ENCODE data around the gene ACSL3.

DNA sequence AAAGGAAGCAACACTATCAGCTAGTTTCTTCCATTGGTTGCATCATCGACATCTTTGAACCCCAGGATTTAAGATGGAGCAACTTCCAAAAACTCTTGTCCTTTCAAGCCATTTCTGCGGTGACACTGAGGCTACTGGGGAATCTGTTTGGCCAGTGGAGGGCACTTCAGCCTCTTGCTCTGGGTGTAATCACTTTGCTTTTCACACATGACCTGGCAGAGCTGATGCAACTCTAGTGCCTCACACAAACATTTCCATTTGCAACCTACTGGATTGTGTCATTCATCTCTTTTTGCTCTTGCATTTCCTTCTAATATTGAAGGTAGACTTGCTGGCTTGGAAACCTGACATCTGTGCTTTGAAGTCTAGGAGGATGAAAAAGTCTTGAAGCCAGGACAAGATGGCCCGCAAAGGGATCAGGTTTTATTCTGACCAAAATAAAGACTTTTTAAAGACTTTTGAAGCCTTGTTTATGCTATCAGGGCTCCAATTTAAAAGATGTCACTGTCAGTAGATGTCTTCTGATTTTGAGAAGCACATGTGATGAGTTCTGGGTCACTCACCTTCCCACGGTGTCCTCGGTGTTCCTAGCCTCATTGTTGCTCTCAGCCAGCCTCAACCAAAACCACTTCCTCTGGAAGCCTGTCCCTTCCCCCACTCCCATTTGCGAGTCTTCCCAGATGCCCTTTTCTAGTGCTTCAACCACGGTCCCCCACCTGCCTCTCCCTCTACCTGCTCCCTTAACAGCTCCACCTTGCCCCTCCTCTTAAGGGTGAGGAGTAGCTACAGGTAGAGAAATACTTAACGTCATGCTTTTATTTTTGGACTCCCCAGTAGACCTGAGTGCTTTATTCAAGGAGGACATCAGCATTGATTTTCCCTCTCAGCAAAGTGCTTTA is 121.4 kb downstream of the ACSL3 start:
- TF ChIP-seq, protein P1, sequence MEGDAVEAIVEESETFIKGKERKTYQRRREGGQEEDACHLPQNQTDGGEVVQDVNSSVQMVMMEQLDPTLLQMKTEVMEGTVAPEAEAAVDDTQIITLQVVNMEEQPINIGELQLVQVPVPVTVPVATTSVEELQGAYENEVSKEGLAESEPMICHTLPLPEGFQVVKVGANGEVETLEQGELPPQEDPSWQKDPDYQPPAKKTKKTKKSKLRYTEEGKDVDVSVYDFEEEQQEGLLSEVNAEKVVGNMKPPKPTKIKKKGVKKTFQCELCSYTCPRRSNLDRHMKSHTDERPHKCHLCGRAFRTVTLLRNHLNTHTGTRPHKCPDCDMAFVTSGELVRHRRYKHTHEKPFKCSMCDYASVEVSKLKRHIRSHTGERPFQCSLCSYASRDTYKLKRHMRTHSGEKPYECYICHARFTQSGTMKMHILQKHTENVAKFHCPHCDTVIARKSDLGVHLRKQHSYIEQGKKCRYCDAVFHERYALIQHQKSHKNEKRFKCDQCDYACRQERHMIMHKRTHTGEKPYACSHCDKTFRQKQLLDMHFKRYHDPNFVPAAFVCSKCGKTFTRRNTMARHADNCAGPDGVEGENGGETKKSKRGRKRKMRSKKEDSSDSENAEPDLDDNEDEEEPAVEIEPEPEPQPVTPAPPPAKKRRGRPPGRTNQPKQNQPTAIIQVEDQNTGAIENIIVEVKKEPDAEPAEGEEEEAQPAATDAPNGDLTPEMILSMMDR (IDR thresholded peaks at IDR 0.05): peak in 3 of 4 experiments; percentile 53 to 71 (median 59)
- no peak for TF ChIP-seq POLR2A (IDR thresholded peaks at IDR 0.05)
